Anterior cingulate cortex (tissue), 58 donors: ENCODE data around the gene IGFN1.

Experiments
- DNase-seq, 58 donors: peaks; one replicate each; lab custom pipeline; 2025; lab: John Stamatoyannopoulos, UW

The IGFN1 gene

DNA sequence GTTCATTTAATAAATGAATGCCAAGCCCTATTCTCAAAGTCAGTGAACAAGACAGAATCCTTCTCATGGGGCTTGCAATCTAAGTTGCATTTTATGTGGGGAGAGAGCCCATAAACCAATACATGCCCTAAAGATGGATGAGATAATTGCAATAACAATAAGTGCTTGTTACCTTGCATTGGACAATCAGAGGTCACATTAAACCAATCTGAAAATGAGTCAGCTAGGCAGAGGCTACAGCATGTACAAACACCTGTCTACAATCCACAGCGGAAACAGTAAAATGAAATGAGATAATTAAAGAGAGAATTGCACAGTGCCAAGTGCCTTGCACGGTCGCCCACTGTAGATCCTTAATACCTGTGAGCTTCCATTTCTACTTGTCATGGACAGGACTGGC is 7.4 kb upstream of the IGFN1 start:
- DNase-seq, result no peak

DNA sequence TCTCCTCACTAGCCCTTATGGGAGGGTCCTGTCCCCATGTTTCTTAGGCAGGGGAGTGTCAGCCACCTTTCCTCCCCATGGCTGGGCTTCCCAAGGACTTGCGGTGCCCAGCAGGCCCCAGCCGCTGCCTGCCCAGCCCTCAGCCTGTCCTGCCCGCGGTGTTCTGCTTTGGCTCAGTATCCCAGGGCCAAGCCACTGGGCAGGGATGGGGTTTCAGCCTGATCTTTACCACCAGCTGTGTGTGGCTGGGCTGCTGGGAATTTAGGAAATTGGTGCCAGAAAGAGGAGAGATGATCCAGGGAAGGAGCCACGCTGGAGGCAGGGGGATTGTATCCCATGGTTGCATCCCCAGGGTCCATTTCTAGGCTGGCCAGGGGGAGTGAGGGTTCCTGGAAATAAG is 6.9 kb upstream of the IGFN1 start:
- DNase-seq, result no peak

DNA sequence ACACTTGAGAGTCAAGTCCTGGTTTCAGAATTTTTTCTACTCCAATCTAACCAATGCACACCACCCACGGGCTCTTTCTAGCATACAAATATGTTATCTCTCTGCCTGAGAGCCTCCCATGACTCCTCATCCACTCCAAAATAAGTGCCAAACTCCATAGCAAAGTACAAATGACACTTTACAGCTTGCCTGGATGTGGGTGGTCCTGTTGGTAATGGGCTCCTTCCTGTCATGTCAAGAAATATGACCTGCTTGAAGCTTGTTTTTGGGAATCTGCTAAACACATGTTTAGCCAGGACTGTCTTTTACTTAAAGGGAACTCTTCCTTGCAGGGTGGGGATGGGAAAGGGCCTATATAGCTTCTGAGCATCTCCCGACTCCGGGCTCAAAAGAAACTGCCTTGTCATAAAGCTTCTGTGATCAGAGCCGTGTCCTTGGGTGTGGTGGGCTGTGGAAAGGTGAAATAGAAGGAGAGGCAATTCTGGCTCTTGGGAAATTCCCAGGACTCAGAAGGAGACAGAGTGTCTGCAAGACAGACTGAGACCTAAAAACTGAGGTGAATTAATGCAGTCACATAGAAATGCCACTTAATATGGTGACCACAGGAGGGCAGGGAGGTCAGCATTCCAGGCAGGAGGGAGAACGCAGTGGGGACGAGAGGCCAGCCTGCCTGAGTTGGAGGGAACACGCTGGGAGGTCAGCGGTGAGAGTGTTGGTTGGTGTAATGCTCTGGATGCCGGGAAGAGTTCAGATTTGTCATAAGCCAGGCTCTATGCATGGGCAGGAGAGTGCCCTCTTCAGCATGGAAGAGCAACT is 6.1 kb upstream of the IGFN1 start:
- peak in 8 of 58 donors; percentile 2 to 25 (median 10) for DNase-seq

DNA sequence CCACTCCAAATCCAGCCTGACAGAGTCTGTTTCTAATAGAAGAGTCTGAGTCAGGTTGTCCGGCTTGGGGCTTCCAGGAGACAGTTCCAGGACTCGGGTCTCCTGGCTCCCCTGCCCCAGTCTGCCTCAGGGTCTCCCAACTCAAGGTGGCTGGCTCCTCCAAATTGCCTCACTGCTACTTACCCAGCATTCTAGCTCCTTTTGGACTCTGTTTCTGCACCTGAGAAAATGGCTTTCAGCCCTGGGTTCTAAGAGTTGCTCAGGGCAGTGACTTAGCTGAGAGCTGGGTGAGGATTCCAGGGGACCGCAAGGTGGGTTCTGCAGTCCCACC is 5.5 kb upstream of the IGFN1 start:
- no peak for DNase-seq

DNA sequence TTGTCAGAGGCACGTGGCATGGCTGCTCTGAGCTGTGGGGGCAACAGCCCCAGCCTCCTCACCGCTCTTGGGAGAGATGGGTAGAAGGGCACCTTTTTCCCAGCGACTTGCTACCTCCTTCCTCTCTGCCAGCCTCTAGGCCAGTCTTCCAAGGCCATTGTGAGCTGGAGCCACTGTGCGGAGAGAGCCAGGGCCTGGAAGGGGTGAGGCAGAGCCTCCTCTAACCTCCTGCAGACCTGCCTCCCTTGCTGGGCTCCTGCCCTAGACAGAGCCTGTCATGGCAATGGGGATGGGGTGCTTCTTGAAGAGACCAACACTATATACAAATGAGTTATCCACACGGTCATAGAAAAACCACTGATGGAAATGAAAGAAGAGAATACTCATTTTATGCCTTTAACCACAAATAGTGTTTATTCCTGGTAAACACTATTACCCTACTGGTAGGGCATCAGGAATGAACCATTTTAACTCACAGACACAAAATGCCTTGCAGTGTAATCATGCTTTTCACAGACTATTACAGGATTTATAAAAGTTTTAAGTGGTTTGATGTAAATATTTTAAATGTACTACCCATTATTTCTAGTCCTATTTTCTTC is 5.0 kb upstream of the IGFN1 start:
- DNase-seq, result no peak

DNA sequence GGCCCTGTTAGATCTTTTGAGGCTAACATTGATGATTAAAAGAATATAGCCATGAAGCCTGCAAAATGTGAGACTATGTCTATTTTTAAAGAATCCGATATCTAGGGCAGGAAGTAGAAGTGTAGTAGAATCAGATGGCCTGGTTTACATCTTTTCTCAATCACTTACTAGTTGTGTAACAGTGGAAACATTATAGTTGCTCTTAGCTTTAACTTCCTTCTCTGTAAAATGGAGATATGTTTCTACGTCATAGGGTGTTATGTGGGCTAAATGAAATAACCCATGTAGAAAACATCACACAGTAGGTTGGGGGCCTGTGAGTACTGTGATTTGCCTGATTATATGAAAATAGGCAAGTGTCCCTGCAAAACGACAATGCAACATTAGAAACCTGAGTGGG is 4.4 kb upstream of the IGFN1 start:
- no peak for DNase-seq

DNA sequence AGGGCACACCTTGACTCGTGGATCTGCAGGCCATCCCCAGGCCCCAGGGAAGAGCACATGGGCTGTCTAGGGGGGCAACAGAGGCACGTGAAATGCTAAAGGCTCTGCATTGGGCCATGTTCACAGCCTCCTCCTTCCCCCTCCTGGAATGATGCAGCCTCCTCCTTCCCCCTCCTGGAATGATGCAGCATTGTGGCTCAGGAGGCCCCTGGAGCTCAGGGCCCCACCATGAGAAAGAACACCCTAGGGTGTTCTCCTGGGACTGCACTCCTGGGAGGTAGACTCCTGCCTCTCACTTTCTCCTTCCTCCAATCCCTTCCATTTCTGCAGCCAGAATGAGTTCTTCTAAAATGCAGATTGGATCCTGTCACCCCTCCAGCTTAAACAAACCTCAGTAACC is 1.5 kb upstream of the IGFN1 start:
- DNase-seq, result no peak

DNA sequence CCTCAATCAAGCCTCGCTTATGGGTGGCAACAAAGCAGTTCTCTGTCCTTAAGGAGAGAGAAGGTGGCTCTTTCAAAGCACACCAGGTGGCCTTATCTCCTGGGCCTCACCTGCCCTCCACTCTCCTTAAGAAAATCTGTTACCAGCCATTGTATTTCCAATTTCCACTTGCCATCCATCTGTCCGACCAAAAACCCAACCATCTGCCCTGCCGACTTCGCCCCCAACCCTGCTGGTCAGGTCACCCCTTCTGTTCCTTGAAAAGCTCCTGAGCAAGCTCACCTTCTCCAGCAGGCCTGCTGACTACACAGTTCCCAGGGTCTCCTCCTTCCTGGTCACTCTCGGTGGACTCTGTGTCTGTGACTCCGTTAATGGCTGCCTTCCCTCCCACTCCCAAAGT is 619 bp upstream of the IGFN1 start:
- DNase-seq, result no peak

DNA sequence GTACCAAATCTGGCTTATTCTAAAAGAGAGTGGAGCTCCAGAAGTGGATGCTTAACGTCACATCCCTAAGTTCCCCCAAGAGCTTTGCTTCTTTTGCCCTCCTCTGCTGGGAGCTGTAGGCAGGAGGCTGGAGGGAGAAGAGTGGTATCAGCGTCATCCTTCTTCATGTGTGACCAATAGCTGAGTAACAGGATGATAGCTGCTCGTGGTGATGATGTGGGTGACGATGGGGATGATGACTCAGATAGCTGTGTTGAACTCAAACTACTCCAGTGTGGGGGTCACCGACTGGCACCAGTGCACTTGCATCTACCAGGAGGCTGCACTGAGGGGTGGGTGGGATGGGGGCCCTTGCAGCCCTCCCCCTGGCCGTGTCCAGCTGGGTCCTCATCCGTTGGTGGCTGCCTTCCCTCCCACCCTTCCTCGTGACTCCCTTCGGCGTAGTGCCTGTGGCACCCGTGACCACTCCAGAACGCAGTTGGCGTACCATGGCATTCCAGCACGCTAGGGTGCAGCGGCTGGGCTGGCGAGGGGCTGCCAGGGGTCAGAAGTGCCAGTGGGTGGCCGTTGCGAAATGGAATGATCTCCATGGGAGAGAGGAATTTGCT is 1.1 kb downstream of the IGFN1 start:
- DNase-seq, result no peak

DNA sequence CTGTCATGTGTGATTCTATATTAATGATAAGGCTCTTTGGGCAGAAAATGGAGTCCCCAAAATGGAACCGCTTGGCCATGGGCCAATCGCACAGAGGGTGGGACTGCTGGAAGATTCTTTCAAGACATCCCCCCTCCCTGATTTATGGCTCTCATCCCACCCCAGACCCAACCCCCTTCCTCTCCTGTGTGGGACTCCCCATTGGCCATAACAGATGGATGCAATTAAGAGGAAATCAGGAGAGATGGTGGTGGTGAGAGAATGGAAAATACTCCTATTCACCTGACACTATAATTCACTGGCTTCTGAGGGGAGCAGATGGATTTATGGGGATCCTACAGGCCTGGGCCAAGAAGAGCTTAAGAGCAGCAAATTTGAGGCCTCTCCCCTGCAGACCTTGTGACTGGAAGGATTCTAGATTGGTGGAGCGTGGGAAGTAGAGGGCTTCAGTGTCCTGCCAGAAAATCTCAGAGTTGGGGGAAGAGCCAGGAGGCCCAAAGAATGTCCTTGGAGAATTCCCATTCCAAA is 1.7 kb downstream of the IGFN1 start:
- peak in 5 of 58 donors; percentile 4 to 50 (median 10) for DNase-seq

DNA sequence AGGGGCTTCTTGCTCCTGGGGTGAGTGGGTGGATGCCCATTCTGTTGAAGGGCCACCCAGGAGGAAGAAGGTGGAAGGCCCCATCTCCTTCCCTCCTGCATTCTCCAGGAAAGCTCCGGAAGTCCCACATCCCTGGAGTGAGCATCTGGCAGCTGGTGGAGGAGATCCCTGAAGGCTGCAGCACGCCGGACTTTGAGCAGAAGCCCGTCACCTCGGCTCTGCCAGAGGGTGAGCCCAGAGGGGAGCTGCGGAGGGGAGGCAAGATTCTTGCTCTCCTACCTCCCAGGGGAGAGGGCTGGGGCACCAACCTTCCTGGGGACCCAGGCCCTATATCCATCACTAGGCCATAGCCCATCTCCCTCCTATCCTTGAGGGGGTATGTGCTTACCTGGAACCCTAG is 3.4 kb downstream of the IGFN1 start:
- DNase-seq, result no peak

DNA sequence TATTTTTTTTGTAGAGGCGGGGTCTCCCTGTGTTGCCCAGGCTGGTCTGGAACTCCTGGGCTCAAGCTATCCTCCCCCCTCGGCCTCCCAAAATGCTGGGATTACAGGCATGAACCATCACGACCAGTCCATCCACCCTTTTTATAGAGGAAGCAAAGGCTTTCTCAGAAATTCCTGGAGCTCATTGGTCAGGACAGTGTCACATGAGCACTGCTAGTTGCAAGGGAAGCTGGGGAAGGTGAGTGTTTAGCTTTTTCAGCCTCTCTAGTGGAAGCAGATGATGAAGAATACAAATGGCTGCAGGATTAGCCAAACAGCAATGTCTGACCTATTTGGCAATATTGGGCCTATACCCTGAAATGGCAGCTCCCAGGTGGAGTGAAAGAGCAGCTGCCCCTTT is 8.0 kb downstream of the IGFN1 start:
- no peak for DNase-seq

DNA sequence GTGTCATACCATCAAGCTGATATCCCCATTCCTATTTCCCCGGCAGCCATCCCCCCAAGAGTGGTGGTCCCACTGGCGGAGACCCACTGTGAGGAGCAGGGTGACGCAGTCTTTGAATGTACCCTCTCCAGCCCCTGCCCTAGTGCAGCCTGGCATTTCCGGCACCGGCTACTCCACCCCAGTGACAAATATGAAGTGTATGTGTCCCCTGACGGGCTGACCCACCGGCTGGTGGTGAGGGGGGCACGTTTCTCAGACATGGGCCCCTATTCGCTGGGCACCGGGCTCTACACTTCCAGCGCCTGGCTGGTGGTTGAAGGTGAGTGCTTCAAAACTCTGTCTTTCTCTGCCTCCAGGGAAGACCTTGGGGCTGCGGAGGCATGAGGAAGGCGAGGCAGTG is 14.4 kb downstream of the IGFN1 start:
- no peak for DNase-seq

DNA sequence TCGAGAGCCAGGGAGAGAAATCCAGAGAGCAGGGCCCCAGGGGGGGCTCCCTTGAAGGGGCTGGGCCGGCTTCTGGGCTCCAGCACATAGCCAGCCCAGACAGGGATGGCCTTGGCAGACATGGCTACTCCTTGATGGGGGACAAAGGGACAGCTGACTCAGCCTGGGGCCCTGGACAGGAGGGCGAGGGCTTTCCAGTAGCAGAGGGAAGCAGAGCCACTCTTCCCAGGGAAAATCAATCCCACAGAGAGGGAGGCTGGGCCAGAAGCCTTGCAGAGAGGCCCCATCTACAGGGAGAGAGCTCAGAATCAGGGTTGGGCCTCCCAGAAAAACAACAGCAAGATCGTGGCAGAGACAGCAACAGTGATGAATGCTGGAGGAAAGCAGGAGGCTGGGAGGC is 15.6 kb downstream of the IGFN1 start:
- DNase-seq, result peak in 1 of 58 donors; percentile 23

DNA sequence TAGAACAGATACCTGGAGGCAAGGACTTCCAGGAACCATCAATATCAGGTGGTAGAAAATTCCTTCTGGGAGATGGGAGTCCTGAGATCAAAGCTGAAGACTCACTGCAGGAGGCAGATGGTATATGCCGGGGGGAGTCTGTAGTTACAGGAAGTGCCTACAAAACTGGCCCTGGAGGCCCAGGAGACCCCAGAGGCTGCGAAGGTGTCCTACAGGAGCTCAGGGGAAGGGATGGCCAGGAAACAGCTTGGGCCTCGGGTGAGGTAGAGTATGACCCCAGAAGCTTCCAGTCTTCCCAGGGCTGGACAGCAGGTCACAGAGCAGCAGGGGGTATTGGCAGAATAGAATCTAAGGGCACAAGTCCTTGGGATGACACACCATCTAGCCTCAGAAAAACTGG is 16.4 kb downstream of the IGFN1 start:
- DNase-seq, result no peak

DNA sequence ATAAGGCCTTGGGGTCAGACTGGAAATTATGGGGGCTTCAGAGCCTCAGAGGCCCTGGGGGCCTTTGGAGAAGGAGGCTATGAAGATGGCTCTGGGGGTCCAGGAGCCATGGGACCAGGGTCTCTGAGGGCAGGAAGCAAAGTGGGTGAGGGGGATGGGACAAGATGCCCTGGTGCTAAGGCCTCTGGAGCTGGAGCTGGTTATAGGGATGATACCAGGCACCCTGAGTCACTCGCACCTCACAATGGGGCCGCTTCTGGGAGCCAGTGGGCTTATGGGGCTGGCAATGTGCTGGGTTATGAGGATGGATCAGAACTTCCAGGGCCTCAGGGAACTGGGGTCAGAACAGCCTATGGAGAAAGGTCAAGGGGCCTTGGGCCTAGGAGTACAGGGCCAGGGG is 17.6 kb downstream of the IGFN1 start:
- DNase-seq, result no peak

DNA sequence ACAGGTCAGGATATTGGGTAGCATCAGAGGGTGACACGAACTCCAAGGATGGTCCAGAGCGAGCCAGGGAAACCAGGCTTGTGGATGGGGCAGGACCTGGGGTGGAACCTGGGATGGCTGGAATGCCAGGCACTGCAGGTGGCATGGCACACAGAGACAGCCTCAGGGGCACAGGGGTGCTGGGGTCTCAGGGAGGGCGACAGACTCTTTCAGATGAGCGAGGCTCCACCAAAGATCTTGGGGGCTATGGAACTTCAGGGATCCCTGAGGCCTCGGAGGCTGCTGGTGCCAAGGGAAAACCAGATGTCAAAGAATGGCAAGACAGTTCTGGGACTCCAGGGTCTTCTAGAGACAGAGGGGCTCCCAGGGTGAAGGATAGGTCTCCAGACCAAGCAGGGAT is 21.4 kb downstream of the IGFN1 start:
- DNase-seq, result no peak

DNA sequence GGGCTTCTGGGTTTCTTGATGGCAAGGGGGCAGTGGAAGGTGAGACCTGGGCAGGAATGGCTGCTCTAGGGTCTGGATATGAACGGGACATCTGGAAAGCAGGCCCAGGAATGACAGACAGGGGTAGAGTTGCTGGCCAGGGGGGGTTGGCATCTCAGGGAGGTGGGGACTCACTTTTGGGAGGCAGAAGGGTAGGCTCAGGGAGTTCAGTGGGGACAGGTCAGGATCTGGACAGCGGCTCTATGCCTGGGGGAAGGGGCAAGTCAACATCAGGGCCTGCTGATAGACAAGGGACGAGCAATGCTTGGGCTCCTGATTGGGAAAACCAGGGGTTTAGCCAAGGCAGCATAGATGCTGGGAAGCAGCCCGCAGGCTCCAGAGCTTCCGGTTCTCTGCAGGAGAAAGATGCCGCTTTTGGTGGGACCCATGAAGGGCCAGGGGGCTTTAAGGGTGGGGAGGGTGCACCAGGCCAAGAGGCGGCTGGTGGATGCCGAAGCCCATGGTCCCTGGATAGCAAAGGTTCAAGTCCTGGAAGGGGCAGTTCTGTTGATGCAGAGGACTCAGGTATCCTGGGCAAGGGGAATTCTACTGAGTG is 21.9 kb downstream of the IGFN1 start:
- no peak for DNase-seq

DNA sequence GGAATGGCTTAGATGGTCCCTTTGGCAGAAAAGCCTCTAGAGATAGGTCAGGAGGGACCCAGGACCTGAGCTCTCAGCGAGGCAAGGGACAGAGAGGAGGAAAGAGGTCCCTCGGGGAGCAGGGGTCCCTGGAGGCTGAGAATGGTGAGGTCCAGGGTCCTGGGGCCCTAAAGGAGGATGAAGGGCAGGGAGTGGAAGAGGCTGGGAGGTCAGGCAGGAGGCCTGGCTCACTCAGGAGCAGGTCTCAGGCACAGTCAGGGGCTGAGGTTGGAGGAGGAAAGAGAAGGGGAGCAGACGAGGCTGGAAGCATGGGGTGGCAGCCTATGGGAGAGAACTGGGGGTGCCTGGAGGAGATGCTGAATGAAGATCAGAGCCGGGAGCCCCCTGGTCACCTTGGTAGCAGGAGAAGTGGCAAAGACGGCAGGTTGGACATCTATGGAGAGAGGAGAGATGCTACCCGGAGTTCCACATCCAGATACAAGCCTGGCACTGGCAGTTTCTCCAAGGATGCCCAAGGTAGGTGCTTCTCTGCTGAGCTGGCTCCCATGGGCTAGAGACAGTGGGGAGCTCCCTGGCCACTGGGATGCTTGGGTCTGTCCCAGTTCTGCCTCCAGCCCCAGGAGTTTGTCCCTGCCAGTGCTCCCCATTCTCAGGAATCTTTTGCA is 22.6 kb downstream of the IGFN1 start:
- no peak for DNase-seq

DNA sequence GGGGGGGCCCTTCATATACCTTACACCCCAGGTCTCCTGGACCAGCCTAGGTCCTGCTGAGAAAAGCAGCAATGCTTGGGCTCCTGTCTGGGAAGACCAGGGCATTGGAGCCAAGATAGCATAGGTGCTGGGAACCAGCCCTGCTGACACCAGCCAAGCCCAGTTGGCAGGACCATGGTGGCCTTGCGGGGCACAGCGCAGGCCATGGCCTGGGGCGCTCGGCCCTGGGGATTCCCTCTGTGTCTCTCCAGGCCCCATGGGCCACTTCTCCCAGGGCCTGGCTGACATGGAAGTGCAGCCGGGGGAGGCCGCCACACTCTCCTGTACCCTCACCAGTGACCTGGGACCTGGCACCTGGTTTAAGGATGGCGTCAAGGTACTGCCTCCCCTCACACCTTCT is 23.3 kb downstream of the IGFN1 start:
- no peak for DNase-seq

DNA sequence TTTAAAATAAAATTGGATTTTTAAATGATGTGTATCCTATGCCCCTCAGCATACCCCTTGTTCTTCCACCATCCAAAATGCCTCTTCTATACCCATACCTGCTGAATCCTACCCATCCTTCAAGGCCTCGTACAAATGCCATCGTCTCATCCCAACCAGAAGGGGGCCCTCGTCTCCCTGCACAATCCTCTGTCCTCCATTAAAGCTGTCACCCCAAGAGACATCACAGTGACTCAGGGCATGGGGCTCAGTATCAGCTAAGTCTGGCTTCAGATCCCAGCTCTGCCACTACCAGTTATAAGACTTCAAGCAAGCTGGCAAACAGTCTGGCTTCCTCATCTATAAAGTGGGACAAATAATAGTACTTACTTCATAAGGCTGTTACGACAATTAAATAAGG is 23.8 kb downstream of the IGFN1 start:
- DNase-seq, result no peak
